Mononuclear cell (primary cell): Measurements from ENCODE around the gene CCDC138. TPM values are rescaled to one million over a fixed set of nuclear protein-coding genes. Genes with fewer than 3 reads are reported as not detected.

Experiments used
- H3K27me3 ChIP-seq: 2 replicates; pipeline ENCODE4 v1.6.0; 2011; ENCODE audit warnings: low read length, control low read depth; ENCODE audit not compliant: insufficient read depth
- H3K4me1 ChIP-seq: 2 replicates; pipeline ENCODE4 v1.5.1; 2011; ENCODE audit warnings: mild to moderate bottlenecking, low read length, control low read depth; ENCODE audit not compliant: insufficient read depth
- H3K4me3 ChIP-seq: 2 replicates; pipeline ENCODE4 v1.5.1; 2011; ENCODE audit warnings: mild to moderate bottlenecking, low read length, moderate library complexity
- H3K9me3 ChIP-seq: 2 replicates; pipeline ENCODE4 v1.5.1; 2011; ENCODE audit warnings: low read depth, mild to moderate bottlenecking, control low read depth, low read length
- total RNA-seq: library from RNA; depleted of rRNA; stranded (reverse); fragments of >200 nt; gene quantifications from one replicate; pipeline ENCODE4 v1.2.3, GENCODE V29; 2012

The CCDC138 gene
- total RNA-seq, 1 donor = 4.9 TPM

GRCh38 chr2:108896741-108897140 lies 110.2 kb downstream of the CCDC138 start:
- no peak overlapping the region for H3K4me3 ChIP-seq
- no peaks in the 10 kb centered on the region for H3K27me3 ChIP-seq
- peaks cover 7% of the 10 kb centered on the region for H3K9me3 ChIP-seq
- no peaks in the 10 kb centered on the region for H3K4me1 ChIP-seq

GRCh38 chr2:108898315-108899082 lies 111.9 kb downstream of the CCDC138 start:
- no peaks in the 10 kb centered on the region for H3K4me1 ChIP-seq
- H3K27me3 ChIP-seq = no peaks in the 10 kb centered on the region
- peaks cover 7% of the 10 kb centered on the region for H3K9me3 ChIP-seq
- H3K4me3 ChIP-seq = no peak overlapping the region

- Histone ChIP-seq H3K4me3 (no peak overlapping the region), H3K9me3 (peaks cover 7% of the 10 kb centered on the region)
Measured at GRCh38 chr2:108904680-108905079, 118.1 kb downstream of the CCDC138 start.

GRCh38 chr2:108905176-108905575 lies 118.6 kb downstream of the CCDC138 start:
- Histone ChIP-seq H3K27me3 (no peaks in the 10 kb centered on the region), H3K4me3 (no peak overlapping the region), H3K9me3 (peaks cover 7% of the 10 kb centered on the region), H3K4me1 (no peaks in the 10 kb centered on the region)

More at GRCh38 chr2:108904680-108905079, 118.1 kb downstream of the CCDC138 start:
- Histone ChIP-seq H3K4me1 (no peaks in the 10 kb centered on the region), H3K27me3 (no peaks in the 10 kb centered on the region)

GRCh38 chr2:108905906-108906305 lies 119.3 kb downstream of the CCDC138 start:
- Histone ChIP-seq H3K9me3 (peaks cover 3% of the 10 kb centered on the region), H3K4me3 (no peak overlapping the region), H3K27me3 (no peaks in the 10 kb centered on the region)

GRCh38 chr2:108906403-108907077 lies 120.0 kb downstream of the CCDC138 start:
- H3K9me3 ChIP-seq = no peaks in the 10 kb centered on the region
- H3K4me1 ChIP-seq = no peaks in the 10 kb centered on the region
- H3K4me3 ChIP-seq = no peak overlapping the region
- H3K27me3 ChIP-seq = no peaks in the 10 kb centered on the region

More at GRCh38 chr2:108905906-108906305, 119.3 kb downstream of the CCDC138 start:
- no peaks in the 10 kb centered on the region for H3K4me1 ChIP-seq

- Histone ChIP-seq H3K4me1 (no peaks in the 10 kb centered on the region), H3K4me3 (no peak overlapping the region), H3K27me3 (no peaks in the 10 kb centered on the region), H3K9me3 (no peaks in the 10 kb centered on the region)
Measured at GRCh38 chr2:108907822-108908712, 121.5 kb downstream of the CCDC138 start.

GRCh38 chr2:108908713-108909070 lies 122.1 kb downstream of the CCDC138 start:
- Histone ChIP-seq H3K27me3 (no peaks in the 10 kb centered on the region), H3K4me3 (no peak overlapping the region), H3K9me3 (no peaks in the 10 kb centered on the region), H3K4me1 (no peaks in the 10 kb centered on the region)

GRCh38 chr2:108909275-108909823 lies 122.8 kb downstream of the CCDC138 start:
- Histone ChIP-seq H3K4me3 (no peak overlapping the region), H3K27me3 (no peaks in the 10 kb centered on the region), H3K9me3 (no peaks in the 10 kb centered on the region), H3K4me1 (no peaks in the 10 kb centered on the region)

GRCh38 chr2:108910011-108910431 lies 123.5 kb downstream of the CCDC138 start:
- H3K4me1 ChIP-seq = no peaks in the 10 kb centered on the region
- no peaks in the 10 kb centered on the region for H3K9me3 ChIP-seq
- no peaks in the 10 kb centered on the region for H3K27me3 ChIP-seq
- H3K4me3 ChIP-seq = no peak overlapping the region

GRCh38 chr2:108910541-108911396 lies 124.2 kb downstream of the CCDC138 start:
- no peaks in the 10 kb centered on the region for H3K9me3 ChIP-seq
- no peaks in the 10 kb centered on the region for H3K27me3 ChIP-seq
- no peak overlapping the region for H3K4me3 ChIP-seq
- no peaks in the 10 kb centered on the region for H3K4me1 ChIP-seq

- Histone ChIP-seq H3K27me3 (no peaks in the 10 kb centered on the region), H3K4me1 (no peaks in the 10 kb centered on the region), H3K4me3 (no peak overlapping the region), H3K9me3 (no peaks in the 10 kb centered on the region)
Measured at GRCh38 chr2:108911401-108911800, 124.8 kb downstream of the CCDC138 start.

- no peaks in the 10 kb centered on the region for H3K9me3 ChIP-seq
Measured at GRCh38 chr2:108911807-108912628, 125.4 kb downstream of the CCDC138 start.

More at GRCh38 chr2:108911807-108912628, 125.4 kb downstream of the CCDC138 start:
- H3K27me3 ChIP-seq = no peaks in the 10 kb centered on the region
- H3K4me3 ChIP-seq = no peak overlapping the region
- no peaks in the 10 kb centered on the region for H3K4me1 ChIP-seq
